ENCODE results near the gene VPS8. TPM values are rescaled to one million over a fixed set of nuclear protein-coding genes. Genes with fewer than 3 reads are reported as not detected.

VPS8 gene, protein sequence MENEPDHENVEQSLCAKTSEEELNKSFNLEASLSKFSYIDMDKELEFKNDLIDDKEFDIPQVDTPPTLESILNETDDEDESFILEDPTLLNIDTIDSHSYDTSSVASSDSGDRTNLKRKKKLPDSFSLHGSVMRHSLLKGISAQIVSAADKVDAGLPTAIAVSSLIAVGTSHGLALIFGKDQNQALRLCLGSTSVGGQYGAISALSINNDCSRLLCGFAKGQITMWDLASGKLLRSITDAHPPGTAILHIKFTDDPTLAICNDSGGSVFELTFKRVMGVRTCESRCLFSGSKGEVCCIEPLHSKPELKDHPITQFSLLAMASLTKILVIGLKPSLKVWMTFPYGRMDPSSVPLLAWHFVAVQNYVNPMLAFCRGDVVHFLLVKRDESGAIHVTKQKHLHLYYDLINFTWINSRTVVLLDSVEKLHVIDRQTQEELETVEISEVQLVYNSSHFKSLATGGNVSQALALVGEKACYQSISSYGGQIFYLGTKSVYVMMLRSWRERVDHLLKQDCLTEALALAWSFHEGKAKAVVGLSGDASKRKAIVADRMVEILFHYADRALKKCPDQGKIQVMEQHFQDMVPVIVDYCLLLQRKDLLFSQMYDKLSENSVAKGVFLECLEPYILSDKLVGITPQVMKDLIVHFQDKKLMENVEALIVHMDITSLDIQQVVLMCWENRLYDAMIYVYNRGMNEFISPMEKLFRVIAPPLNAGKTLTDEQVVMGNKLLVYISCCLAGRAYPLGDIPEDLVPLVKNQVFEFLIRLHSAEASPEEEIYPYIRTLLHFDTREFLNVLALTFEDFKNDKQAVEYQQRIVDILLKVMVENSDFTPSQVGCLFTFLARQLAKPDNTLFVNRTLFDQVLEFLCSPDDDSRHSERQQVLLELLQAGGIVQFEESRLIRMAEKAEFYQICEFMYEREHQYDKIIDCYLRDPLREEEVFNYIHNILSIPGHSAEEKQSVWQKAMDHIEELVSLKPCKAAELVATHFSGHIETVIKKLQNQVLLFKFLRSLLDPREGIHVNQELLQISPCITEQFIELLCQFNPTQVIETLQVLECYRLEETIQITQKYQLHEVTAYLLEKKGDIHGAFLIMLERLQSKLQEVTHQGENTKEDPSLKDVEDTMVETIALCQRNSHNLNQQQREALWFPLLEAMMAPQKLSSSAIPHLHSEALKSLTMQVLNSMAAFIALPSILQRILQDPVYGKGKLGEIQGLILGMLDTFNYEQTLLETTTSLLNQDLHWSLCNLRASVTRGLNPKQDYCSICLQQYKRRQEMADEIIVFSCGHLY (N-terminal part only)
- 48.7 and 50.6 TPM in 2 replicates for total RNA-seq

DNA sequence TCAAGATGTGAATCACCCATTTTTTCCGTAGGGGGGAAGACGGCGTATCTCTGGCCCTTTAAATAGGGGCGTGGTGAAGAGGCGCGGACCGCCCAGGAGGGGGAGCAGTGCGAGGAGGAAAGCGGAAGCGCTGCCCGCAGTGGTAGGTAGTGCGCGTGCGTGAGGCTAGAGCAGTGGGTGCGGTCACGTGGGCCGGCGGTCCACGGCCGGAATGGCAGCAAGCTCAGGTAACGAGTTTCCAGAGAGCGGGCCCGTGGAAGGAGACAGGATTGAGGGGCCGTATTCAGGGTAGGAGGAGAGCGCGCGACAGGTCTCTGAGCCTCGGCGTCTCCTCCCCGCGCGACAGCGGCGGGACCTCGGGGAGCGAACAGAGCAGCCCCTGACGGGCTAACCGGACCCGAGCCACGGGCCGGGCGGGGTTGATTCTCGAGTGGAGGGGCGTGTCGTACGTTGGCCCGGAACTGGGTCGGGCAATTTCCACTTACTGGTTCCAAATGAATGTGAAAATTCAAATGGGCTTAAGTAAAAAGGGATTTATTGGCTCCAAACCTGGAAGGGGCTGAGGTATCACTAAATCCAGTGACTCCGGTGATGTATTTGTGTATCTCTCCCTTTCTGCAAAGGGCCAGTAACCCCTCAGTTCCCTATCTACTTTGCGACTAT lies at the start of gene VPS8:
Gene VPS8, plus strand, starts transcription at position 168 of the 663 bp plus-strand sequence. CDS start 12,467 bp downstream, outside the sequence.

Other genes with a start within 250 kb of the VPS8 start
- 18.5 and 19.6 TPM in 2 replicates for gene MAGEF1, start 100.1 kb upstream of the VPS8 start, total RNA-seq

Data from placental epithelial cell (primary cell).